ENCODE results near the gene ASCC1. TPM values are rescaled to one million over a fixed set of nuclear protein-coding genes. Genes with fewer than 3 reads are reported as not detected.
A peak's percentile ranks its signal among the peaks of the same experiment; 100 is the strongest.

ASCC1 gene
- total and polyA plus RNA-seq, 2 of the 13 experiments (the other 11 are each of a cell fraction or from before 2014, with no cell fraction given): 21.6 to 30.1 TPM

DNA sequence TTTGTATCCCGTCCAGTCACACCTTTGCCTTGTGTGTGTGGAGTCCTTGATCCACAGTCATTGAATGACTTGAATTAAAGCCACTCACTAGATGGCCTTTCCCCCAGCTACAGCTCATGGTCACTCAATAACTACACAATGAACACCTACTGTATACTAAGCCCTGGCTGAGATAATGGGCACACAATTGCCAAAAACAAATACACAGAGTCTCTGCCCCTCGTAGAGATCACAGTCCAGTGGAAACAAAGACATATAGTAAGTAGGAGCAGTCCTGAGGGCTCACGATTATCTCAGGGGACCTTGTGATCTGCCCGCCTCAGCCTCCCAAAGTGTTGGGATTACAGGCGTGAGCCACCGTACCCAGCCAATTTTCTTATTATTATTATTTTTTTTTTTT is 35.6 kb upstream of the ASCC1 start (continued):
- TF ChIP-seq ZNF777 (CRISPR knock-in tag; IDR thresholded peaks at IDR 0.05): no peak
- no peak for TF ChIP-seq SNAI1 (CRISPR knock-in tag; IDR thresholded peaks at IDR 0.05; ENCODE audit: borderline replicate concordance)
- no peak for TF ChIP-seq JDP2 (CRISPR knock-in tag; IDR thresholded peaks at IDR 0.05; ENCODE audit: borderline replicate concordance)
- no peak for TF ChIP-seq ZNF878 (CRISPR knock-in tag; IDR thresholded peaks at IDR 0.05)
- TF ChIP-seq KDM5A (IDR thresholded peaks at IDR 0.05; ENCODE audit: borderline replicate concordance, low read length): no peak
- TF ChIP-seq ZNF776 (CRISPR knock-in tag; IDR thresholded peaks at IDR 0.05): no peak
- TF ChIP-seq GATAD2A (CRISPR knock-in tag; IDR thresholded peaks at IDR 0.05): peak; percentile 87
- no peak for TF ChIP-seq ZNF556 (CRISPR knock-in tag; IDR thresholded peaks at IDR 0.05; ENCODE audit: borderline replicate concordance)
- TF ChIP-seq ZBTB8A (CRISPR knock-in tag; IDR thresholded peaks at IDR 0.05; ENCODE audit: borderline replicate concordance, low read depth): no peak
- TF ChIP-seq ZNF530 (CRISPR knock-in tag; IDR thresholded peaks at IDR 0.05; ENCODE audit: low read depth): no peak
- peak; percentile 74 for TF ChIP-seq NCOA2 (CRISPR knock-in tag; IDR thresholded peaks at IDR 0.05)
- TF ChIP-seq AGO1 (IDR thresholded peaks at IDR 0.05; ENCODE audit: low read depth, low read length, poor library complexity, severe bottlenecking): no peak
- TF ChIP-seq ZNF354B (CRISPR knock-in tag; IDR thresholded peaks at IDR 0.05): no peak
- TF ChIP-seq ZNF207 (IDR thresholded peaks at IDR 0.05; ENCODE audit: borderline replicate concordance): no peak
- TF ChIP-seq, protein P1, sequence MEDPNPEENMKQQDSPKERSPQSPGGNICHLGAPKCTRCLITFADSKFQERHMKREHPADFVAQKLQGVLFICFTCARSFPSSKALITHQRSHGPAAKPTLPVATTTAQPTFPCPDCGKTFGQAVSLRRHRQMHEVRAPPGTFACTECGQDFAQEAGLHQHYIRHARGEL (CRISPR knock-in tag; IDR thresholded peaks at IDR 0.05): no peak
- TF ChIP-seq ZNF83 (CRISPR knock-in tag; IDR thresholded peaks at IDR 0.05; ENCODE audit: borderline replicate concordance): no peak
- TF ChIP-seq RAD51 (IDR thresholded peaks at IDR 0.05; ENCODE audit: borderline replicate concordance): no peak
- TF ChIP-seq FOSL1 (CRISPR knock-in tag; IDR thresholded peaks at IDR 0.05; ENCODE audit: borderline replicate concordance): no peak
- TF ChIP-seq, protein P2, sequence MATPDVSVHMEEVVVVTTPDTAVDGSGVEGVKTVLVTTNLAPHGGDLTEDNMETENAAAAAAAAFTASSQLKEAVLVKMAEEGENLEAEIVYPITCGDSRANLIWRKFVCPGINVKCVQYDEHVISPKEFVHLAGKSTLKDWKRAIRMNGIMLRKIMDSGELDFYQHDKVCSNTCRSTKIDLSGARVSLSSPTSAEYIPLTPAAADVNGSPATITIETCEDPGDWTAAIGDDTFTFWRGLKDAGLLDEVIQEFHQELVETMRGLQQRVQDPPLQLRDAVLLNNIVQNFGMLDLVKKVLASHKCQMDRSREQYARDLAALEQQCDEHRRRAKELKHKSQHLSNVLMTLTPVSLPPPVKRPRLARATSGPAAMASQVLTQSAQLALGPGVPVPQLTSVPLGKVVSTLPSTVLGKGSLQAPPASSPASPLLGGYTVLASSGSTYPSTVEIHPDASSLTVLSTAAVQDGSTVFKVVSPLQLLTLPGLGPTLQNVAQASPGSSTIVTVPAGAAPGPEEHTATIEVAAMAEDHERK (CRISPR knock-in tag; IDR thresholded peaks at IDR 0.05; ENCODE audit: low read depth): no peak
- peak; percentile 56; the same call in 1 of the 2 replicates for TF ChIP-seq PHF21A (CRISPR knock-in tag; IDR thresholded peaks at IDR 0.05)
- TF ChIP-seq JUNB (CRISPR knock-in tag; IDR thresholded peaks at IDR 0.05; ENCODE audit: borderline replicate concordance): no peak
- TF ChIP-seq HNRNPUL1 (IDR thresholded peaks at IDR 0.05; ENCODE audit: low read depth, low read length): no peak
- TF ChIP-seq SYNCRIP (IDR thresholded peaks at IDR 0.05; ENCODE audit: insufficient read depth, low read depth, low read length): no peak
- no peak for TF ChIP-seq GABPB1 (CRISPR knock-in tag; IDR thresholded peaks at IDR 0.05)
- TF ChIP-seq ZNF10 (CRISPR knock-in tag; IDR thresholded peaks at IDR 0.05; ENCODE audit: borderline replicate concordance, low read depth): no peak
- TF ChIP-seq ARID2 (CRISPR knock-in tag; IDR thresholded peaks at IDR 0.05; ENCODE audit: borderline replicate concordance): no peak
- TF ChIP-seq HMG20B (CRISPR knock-in tag; conservative IDR thresholded peaks at IDR 0.05): no peak
- TF ChIP-seq ZNF180 (CRISPR knock-in tag; IDR thresholded peaks at IDR 0.05; ENCODE audit: borderline replicate concordance, low read depth): no peak
- TF ChIP-seq FOXA1 (IDR thresholded peaks at IDR 0.05): no peak
- peak; percentile 74 for TF ChIP-seq FOXA1 (CRISPR knock-in tag; IDR thresholded peaks at IDR 0.05)
- no peak for TF ChIP-seq ZKSCAN1 (IDR thresholded peaks at IDR 0.05; ENCODE audit: low read length)
- TF ChIP-seq PPARG (CRISPR knock-in tag; conservative IDR thresholded peaks at IDR 0.05): peak; percentile 98
- TF ChIP-seq ZNF563 (CRISPR knock-in tag; IDR thresholded peaks at IDR 0.05): no peak
- no peak for TF ChIP-seq SMYD3 (CRISPR knock-in tag; IDR thresholded peaks at IDR 0.05)
- TF ChIP-seq ZNF557 (CRISPR knock-in tag; IDR thresholded peaks at IDR 0.05): no peak

All from HepG2 (cell line).